Measurements from ENCODE around the gene SLC7A7. TPM values are rescaled to one million over a fixed set of nuclear protein-coding genes. Genes with fewer than 3 reads are reported as not detected.
A peak's percentile ranks its signal among the peaks of the same experiment; 100 is the strongest.

Gene SLC7A7
- total and polyA plus RNA-seq, 12 donors, result 4.0 to 30.5 (median 17.7) TPM

GRCh38 chr14:22748206-22748605 is 67.0 kb downstream of the SLC7A7 start:
- Histone ChIP-seq H3K9me3 (replicated peaks in 1 of 3) (no peaks in the 10 kb centered on the region), H3K36me3 (replicated peaks in 1 of 2) (no peaks in the 10 kb centered on the region), H3K4me1 (replicated peaks in 1 of 2) (peaks cover 0 to 1% of the 10 kb centered on the region in 2 donors), H3K27ac (no peak overlapping the region), H3K4me3 (no peak overlapping the region), H3K27me3 (no peaks in the 10 kb centered on the region)
- TF ChIP-seq, protein P1, sequence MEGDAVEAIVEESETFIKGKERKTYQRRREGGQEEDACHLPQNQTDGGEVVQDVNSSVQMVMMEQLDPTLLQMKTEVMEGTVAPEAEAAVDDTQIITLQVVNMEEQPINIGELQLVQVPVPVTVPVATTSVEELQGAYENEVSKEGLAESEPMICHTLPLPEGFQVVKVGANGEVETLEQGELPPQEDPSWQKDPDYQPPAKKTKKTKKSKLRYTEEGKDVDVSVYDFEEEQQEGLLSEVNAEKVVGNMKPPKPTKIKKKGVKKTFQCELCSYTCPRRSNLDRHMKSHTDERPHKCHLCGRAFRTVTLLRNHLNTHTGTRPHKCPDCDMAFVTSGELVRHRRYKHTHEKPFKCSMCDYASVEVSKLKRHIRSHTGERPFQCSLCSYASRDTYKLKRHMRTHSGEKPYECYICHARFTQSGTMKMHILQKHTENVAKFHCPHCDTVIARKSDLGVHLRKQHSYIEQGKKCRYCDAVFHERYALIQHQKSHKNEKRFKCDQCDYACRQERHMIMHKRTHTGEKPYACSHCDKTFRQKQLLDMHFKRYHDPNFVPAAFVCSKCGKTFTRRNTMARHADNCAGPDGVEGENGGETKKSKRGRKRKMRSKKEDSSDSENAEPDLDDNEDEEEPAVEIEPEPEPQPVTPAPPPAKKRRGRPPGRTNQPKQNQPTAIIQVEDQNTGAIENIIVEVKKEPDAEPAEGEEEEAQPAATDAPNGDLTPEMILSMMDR (IDR thresholded peaks at IDR 0.05), result no peak
- TF ChIP-seq POLR2A (IDR thresholded peaks at IDR 0.05), result no peak
- 62 to 68% (median 66%) methylated on average over 4 of the region's 4 CpGs for WGBS, 4 donors
- peak in 1 of 7 donors; percentile 5 for DNase-seq
- intact Hi-C loops (cut with DNase I), result no loop called here

- Histone ChIP-seq H3K27me3 (no peaks in the 10 kb centered on the region), H3K36me3 (replicated peaks in 1 of 2) (no peaks in the 10 kb centered on the region), H3K9me3 (replicated peaks in 1 of 3) (no peaks in the 10 kb centered on the region), H3K27ac (no peak overlapping the region), H3K4me3 (no peak overlapping the region), H3K4me1 (replicated peaks in 1 of 2) (no peaks in the 10 kb centered on the region)
- 74 to 86% (median 80%) methylated on average over 4 of the region's 4 CpGs for WGBS, 4 donors
- no peak for DNase-seq
- TF ChIP-seq, protein P1 (IDR thresholded peaks at IDR 0.05), result no peak
- TF ChIP-seq POLR2A (IDR thresholded peaks at IDR 0.05), result no peak
- intact Hi-C loops (cut with DNase I), result no loop called here
Observed at GRCh38 chr14:22747769-22748168, 67.5 kb downstream of the SLC7A7 start.

GRCh38 chr14:22740020-22740419 is 75.2 kb downstream of the SLC7A7 start:
- no peaks in the 10 kb centered on the region for H3K27me3 ChIP-seq
- 72 to 84% (median 75%) methylated on average over 3 of the region's 3 CpGs for WGBS, 4 donors
- intact Hi-C loops (cut with DNase I), result no loop called here
- no peak overlapping the region for H3K27ac ChIP-seq
- no peak overlapping the region for H3K4me3 ChIP-seq
- no peak for DNase-seq
- TF ChIP-seq, protein P1 (IDR thresholded peaks at IDR 0.05), result no peak
- no peak for TF ChIP-seq POLR2A (IDR thresholded peaks at IDR 0.05)
- no peaks in the 10 kb centered on the region for H3K4me1 ChIP-seq (replicated peaks in 1 of 2)
- no peaks in the 10 kb centered on the region for H3K9me3 ChIP-seq (replicated peaks in 1 of 3)
- H3K36me3 ChIP-seq (replicated peaks in 1 of 2), result no peaks in the 10 kb centered on the region

- no peak for DNase-seq
- TF ChIP-seq, protein P1 (IDR thresholded peaks at IDR 0.05), result no peak
- no peak for TF ChIP-seq POLR2A (IDR thresholded peaks at IDR 0.05)
- Histone ChIP-seq H3K36me3 (replicated peaks in 1 of 2) (no peaks in the 10 kb centered on the region), H3K4me3 (no peak overlapping the region), H3K27ac (no peak overlapping the region), H3K9me3 (replicated peaks in 1 of 3) (no peaks in the 10 kb centered on the region), H3K27me3 (no peaks in the 10 kb centered on the region), H3K4me1 (replicated peaks in 1 of 2) (no peaks in the 10 kb centered on the region)
- intact Hi-C loops (cut with DNase I), result no loop called here
- 59 to 84% (median 73%) methylated on average over 1 of the region's 1 CpG for WGBS, 4 donors
Observed at GRCh38 chr14:22739423-22739822, 75.8 kb downstream of the SLC7A7 start.
